Loucy (cell line): Measurements from ENCODE around the gene BACE1.

Experiments used
- EZH2phosphoT487 ChIP-seq: fragments of 200-600 bp; IDR thresholded peaks from 2 replicates; pipeline ENCODE4 v1.6.1; 2018; ENCODE audit warnings: antibody characterized with exemption, mild to moderate bottlenecking, moderate library complexity, borderline replicate concordance
- TF ChIP-seq, protein P1 (sequence below): fragments of 200-600 bp; sonication (generic); conservative IDR thresholded peaks from 2 replicates; pipeline ENCODE4 v1.5.1; 2014; ENCODE audit warnings: mild to moderate bottlenecking, antibody characterized with exemption, low read length

DNA sequence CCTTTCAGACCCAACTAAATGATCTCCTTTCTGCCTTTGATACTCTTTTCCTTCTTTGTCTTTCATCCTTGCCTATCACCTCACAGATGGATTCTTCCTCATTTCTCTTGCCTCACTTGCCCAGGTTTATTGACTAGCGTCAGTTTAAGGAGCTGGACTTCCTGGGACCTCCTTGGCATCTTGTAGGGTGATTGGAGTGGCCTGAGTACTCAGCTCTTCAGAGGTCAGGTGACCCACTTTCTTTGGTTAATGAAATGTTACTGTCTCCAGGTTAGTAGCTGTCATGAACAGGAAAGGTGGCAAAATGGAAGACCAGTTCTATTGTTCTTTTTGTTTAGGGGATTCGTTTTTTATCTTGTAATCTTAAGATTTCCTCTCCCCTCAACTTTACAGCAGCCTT lies 29.5 kb downstream of the BACE1 start:
- TF ChIP-seq, protein P1, sequence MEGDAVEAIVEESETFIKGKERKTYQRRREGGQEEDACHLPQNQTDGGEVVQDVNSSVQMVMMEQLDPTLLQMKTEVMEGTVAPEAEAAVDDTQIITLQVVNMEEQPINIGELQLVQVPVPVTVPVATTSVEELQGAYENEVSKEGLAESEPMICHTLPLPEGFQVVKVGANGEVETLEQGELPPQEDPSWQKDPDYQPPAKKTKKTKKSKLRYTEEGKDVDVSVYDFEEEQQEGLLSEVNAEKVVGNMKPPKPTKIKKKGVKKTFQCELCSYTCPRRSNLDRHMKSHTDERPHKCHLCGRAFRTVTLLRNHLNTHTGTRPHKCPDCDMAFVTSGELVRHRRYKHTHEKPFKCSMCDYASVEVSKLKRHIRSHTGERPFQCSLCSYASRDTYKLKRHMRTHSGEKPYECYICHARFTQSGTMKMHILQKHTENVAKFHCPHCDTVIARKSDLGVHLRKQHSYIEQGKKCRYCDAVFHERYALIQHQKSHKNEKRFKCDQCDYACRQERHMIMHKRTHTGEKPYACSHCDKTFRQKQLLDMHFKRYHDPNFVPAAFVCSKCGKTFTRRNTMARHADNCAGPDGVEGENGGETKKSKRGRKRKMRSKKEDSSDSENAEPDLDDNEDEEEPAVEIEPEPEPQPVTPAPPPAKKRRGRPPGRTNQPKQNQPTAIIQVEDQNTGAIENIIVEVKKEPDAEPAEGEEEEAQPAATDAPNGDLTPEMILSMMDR: no peak
- no peak for TF ChIP-seq EZH2phosphoT487
